Neural progenitor cell (in vitro differentiated cells): ENCODE data around the gene SNN. TPM values are rescaled to one million over a fixed set of nuclear protein-coding genes. Genes with fewer than 3 reads are reported as not detected.

Source experiments
- DNase-seq: peaks from one replicate; pipeline ENCODE4 v3.0.0-alpha.2; 2016; ENCODE audit warnings: low spot score
- H2AFZ ChIP-seq: fragments of 200-600 bp; sonication (generic); replicated peaks from 2 replicates; pipeline ENCODE4 v1.6.1; 2016; ENCODE audit warnings: antibody characterized with exemption
- H3F3A ChIP-seq: fragments of 200-600 bp; sonication (generic); 2 replicates; pipeline ENCODE4 v1.6.1; 2016; ENCODE audit warnings: antibody characterized with exemption, low read depth
- H3K27ac ChIP-seq: fragments of 200-600 bp; sonication (generic); 2 replicates; pipeline ENCODE4 v1.5.1; 2016; ENCODE audit warnings: mild to moderate bottlenecking
- H3K27me3 ChIP-seq: fragments of 200-600 bp; sonication (generic); 2 replicates; pipeline ENCODE4 v1.6.1; 2016; ENCODE audit warnings: mild to moderate bottlenecking, moderate library complexity
- H3K36me3 ChIP-seq: fragments of 200-600 bp; sonication (generic); 2 replicates; pipeline ENCODE4 v1.5.1; 2016
- H3K4me1 ChIP-seq: fragments of 200-600 bp; sonication (generic); 2 replicates; pipeline ENCODE4 v1.6.1; 2016; ENCODE audit warnings: mixed run types
- H3K4me2 ChIP-seq: fragments of 200-600 bp; sonication (generic); 2 replicates; pipeline ENCODE4 v1.6.1; 2016
- H3K4me3 ChIP-seq: fragments of 200-600 bp; sonication (generic); 2 replicates; pipeline ENCODE4 v1.5.1; 2016
- H3K79me2 ChIP-seq: fragments of 200-600 bp; sonication (generic); 2 replicates; pipeline ENCODE4 v1.6.1; 2016; ENCODE audit warnings: low read depth
- H3K9ac ChIP-seq: fragments of 200-600 bp; sonication (generic); 2 replicates; pipeline ENCODE4 v1.6.1; 2016
- H3K9me3 ChIP-seq: fragments of 200-600 bp; sonication (generic); 2 replicates; pipeline ENCODE4 v1.5.1; 2016; ENCODE audit warnings: low read depth
- H4K20me1 ChIP-seq: fragments of 200-600 bp; sonication (generic); 2 replicates; pipeline ENCODE4 v1.6.1; 2016; ENCODE audit warnings: low read depth
- H3K27ac Mint-ChIP-seq: 3 replicates; pipeline ENCODE4 v1.8.0; 2021; ENCODE audit warnings: mixed read lengths
- H3K27me3 Mint-ChIP-seq: 2 replicates; pipeline ENCODE4 v1.8.0; 2022; ENCODE audit warnings: low read depth, mild to moderate bottlenecking, inconsistent platforms, moderate library complexity, mixed read lengths; ENCODE audit not compliant: insufficient read depth
- H3K36me3 Mint-ChIP-seq: 3 replicates; pipeline ENCODE4 v1.8.0; 2021; ENCODE audit warnings: mixed read lengths
- H3K4me1 Mint-ChIP-seq: 3 replicates; pipeline ENCODE4 v1.8.0; 2021; ENCODE audit warnings: mixed read lengths
- H3K4me3 Mint-ChIP-seq: 3 replicates; pipeline ENCODE4 v1.8.0; 2021; ENCODE audit warnings: mild to moderate bottlenecking, moderate library complexity, mixed read lengths
- H3K9me3 Mint-ChIP-seq: 3 replicates; pipeline ENCODE4 v1.8.0; 2020; ENCODE audit warnings: mixed read lengths
- EZH2 ChIP-seq: fragments of 200-600 bp; sonication (generic); IDR thresholded peaks from 2 replicates; pipeline ENCODE4 v1.6.1; 2017; ENCODE audit warnings: antibody characterized with exemption, mild to moderate bottlenecking, moderate library complexity
- EZH2phosphoT487 ChIP-seq: fragments of 200-600 bp; sonication (generic); IDR thresholded peaks from 2 replicates; pipeline ENCODE4 v1.6.1; 2017; ENCODE audit warnings: antibody characterized with exemption
- total RNA-seq: library from RNA; depleted of rRNA; stranded (reverse); fragments of >200 nt; gene quantifications from 2 replicates; pipeline ENCODE4 v1.2.3, GENCODE V29; 2015; ENCODE audit warnings: low replicate concordance
- TF ChIP-seq, protein P1 (sequence below): fragments of 200-600 bp; sonication (generic); IDR thresholded peaks from 2 replicates; pipeline ENCODE4 v1.5.1; 2017; ENCODE audit warnings: antibody characterized with exemption, mild to moderate bottlenecking

The SNN gene
- total RNA-seq, 1 donor from 2014 or later = 48.7 TPM

DNA sequence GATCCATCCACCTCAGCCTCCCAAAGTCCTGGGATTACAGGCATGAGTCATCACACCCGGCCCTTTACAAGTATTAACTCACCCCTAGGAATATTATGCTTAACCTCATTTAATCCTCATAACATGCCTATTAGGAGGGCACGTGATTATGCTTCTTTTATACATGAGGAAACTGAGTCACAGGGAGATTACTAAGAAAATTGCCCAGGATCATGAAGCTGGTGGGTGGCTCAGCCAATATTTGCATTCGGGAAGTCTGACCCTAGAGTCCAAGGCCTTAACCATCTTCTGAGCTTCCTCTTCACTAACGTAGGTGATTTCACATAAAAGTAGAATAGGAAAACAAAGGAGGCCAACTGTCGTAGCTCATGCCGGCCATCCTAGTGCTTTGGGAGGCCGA, 19.0 kb upstream of the SNN start:
- TF ChIP-seq EZH2phosphoT487 (no peak), EZH2 (no peak)
- TF ChIP-seq, protein P1, sequence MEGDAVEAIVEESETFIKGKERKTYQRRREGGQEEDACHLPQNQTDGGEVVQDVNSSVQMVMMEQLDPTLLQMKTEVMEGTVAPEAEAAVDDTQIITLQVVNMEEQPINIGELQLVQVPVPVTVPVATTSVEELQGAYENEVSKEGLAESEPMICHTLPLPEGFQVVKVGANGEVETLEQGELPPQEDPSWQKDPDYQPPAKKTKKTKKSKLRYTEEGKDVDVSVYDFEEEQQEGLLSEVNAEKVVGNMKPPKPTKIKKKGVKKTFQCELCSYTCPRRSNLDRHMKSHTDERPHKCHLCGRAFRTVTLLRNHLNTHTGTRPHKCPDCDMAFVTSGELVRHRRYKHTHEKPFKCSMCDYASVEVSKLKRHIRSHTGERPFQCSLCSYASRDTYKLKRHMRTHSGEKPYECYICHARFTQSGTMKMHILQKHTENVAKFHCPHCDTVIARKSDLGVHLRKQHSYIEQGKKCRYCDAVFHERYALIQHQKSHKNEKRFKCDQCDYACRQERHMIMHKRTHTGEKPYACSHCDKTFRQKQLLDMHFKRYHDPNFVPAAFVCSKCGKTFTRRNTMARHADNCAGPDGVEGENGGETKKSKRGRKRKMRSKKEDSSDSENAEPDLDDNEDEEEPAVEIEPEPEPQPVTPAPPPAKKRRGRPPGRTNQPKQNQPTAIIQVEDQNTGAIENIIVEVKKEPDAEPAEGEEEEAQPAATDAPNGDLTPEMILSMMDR = no peak
- no peak overlapping the region for H3K27ac Mint-ChIP-seq
- Histone ChIP-seq H3K27ac (no peak overlapping the region), H3K4me3 (no peak overlapping the region), H3K79me2 (no peaks in the 10 kb centered on the region), H4K20me1 (peaks cover 10% of the 10 kb centered on the region), H2AFZ (no peak overlapping the region), H3F3A (no peaks in the 10 kb centered on the region), H3K4me2 (no peak overlapping the region), H3K27me3 (no peaks in the 10 kb centered on the region), H3K4me1 (no peaks in the 10 kb centered on the region), H3K9ac (no peak overlapping the region), H3K9me3 (no peaks in the 10 kb centered on the region), H3K36me3 (no peaks in the 10 kb centered on the region)
- no peaks in the 10 kb centered on the region for H3K9me3 Mint-ChIP-seq
- no peak for DNase-seq
- peaks cover 12% of the 10 kb centered on the region for H3K27me3 Mint-ChIP-seq
- no peak overlapping the region for H3K4me3 Mint-ChIP-seq
- H3K36me3 Mint-ChIP-seq = no peaks in the 10 kb centered on the region
- H3K4me1 Mint-ChIP-seq = no peaks in the 10 kb centered on the region

- Mint-ChIP-seq H3K4me1 (no peaks in the 10 kb centered on the region), H3K27ac (no peak overlapping the region), H3K4me3 (no peak overlapping the region), H3K9me3 (no peaks in the 10 kb centered on the region), H3K27me3 (peaks cover 13% of the 10 kb centered on the region), H3K36me3 (no peaks in the 10 kb centered on the region)
- TF ChIP-seq EZH2phosphoT487 = no peak
- no peak for TF ChIP-seq EZH2
- TF ChIP-seq, protein P1 = no peak
- Histone ChIP-seq H3K9ac (no peak overlapping the region), H3K27me3 (no peaks in the 10 kb centered on the region), H3K4me1 (no peaks in the 10 kb centered on the region), H4K20me1 (peaks cover 10% of the 10 kb centered on the region), H3K9me3 (no peaks in the 10 kb centered on the region), H3K27ac (no peak overlapping the region), H3K4me3 (no peak overlapping the region), H3K36me3 (no peaks in the 10 kb centered on the region), H3K79me2 (no peaks in the 10 kb centered on the region), H3K4me2 (no peak overlapping the region), H3F3A (no peaks in the 10 kb centered on the region), H2AFZ (no peak overlapping the region)
- DNase-seq = no peak
Observed at GRCh38 chr16:11650641-11651591, 17.3 kb upstream of the SNN start.

- H3K27ac Mint-ChIP-seq = no peak overlapping the region
- H3K36me3 Mint-ChIP-seq = no peaks in the 10 kb centered on the region
- Histone ChIP-seq H3K79me2 (no peaks in the 10 kb centered on the region), H3K4me3 (no peak overlapping the region), H2AFZ (no peak overlapping the region), H3F3A (no peaks in the 10 kb centered on the region), H3K9me3 (no peaks in the 10 kb centered on the region), H3K36me3 (no peaks in the 10 kb centered on the region), H4K20me1 (peaks cover 10% of the 10 kb centered on the region), H3K4me1 (no peaks in the 10 kb centered on the region), H3K4me2 (no peak overlapping the region), H3K9ac (no peak overlapping the region), H3K27ac (no peak overlapping the region), H3K27me3 (no peaks in the 10 kb centered on the region)
- TF ChIP-seq EZH2 (no peak), EZH2phosphoT487 (no peak)
- TF ChIP-seq, protein P1 = no peak
- H3K4me1 Mint-ChIP-seq = no peaks in the 10 kb centered on the region
- no peak for DNase-seq
- H3K4me3 Mint-ChIP-seq = no peak overlapping the region
- no peaks in the 10 kb centered on the region for H3K9me3 Mint-ChIP-seq
- peaks cover 13% of the 10 kb centered on the region for H3K27me3 Mint-ChIP-seq
Observed at GRCh38 chr16:11651796-11652195, 16.5 kb upstream of the SNN start.
